Measurements from ENCODE around the gene BRAF. TPM values are rescaled to one million over a fixed set of nuclear protein-coding genes. Genes with fewer than 3 reads are reported as not detected.
"Not testable (repeated sequence)": the region's sequence is repeated elsewhere in the genome, so short reads cannot be mapped to it uniquely, and the experiment has no call there.

BRAF gene
- total RNA-seq, 1 experiment from 2014 or later: 18.4 TPM

GRCh38 chr7:140883378-140883777 is 41.4 kb downstream of the BRAF start:
- DNase-seq (ENCODE audit: extremely low read depth, low read depth): no peak

- DNase-seq (ENCODE audit: extremely low read depth, low read depth): not testable (repeated sequence)
Measured at GRCh38 chr7:140882834-140883233, 41.9 kb downstream of the BRAF start.

- no peak for DNase-seq (ENCODE audit: extremely low read depth, low read depth)
Measured at GRCh38 chr7:140881507-140882228, 43.1 kb downstream of the BRAF start.

DNA sequence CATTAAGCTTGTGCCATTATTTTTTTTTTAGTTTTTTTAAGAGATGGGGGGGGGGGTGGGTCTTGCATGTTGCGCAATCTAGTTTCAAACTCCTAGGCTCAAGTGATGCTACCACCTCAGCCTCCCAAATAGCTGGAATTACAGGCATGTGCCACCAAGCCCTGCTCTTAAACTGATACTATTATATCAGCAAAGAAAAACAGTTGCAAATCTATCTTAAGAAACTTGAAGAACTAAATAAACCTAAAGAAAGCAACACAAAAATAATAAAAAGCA is 47.5 kb downstream of the BRAF start:
- DNase-seq (ENCODE audit: extremely low read depth, low read depth): no peak

DNA sequence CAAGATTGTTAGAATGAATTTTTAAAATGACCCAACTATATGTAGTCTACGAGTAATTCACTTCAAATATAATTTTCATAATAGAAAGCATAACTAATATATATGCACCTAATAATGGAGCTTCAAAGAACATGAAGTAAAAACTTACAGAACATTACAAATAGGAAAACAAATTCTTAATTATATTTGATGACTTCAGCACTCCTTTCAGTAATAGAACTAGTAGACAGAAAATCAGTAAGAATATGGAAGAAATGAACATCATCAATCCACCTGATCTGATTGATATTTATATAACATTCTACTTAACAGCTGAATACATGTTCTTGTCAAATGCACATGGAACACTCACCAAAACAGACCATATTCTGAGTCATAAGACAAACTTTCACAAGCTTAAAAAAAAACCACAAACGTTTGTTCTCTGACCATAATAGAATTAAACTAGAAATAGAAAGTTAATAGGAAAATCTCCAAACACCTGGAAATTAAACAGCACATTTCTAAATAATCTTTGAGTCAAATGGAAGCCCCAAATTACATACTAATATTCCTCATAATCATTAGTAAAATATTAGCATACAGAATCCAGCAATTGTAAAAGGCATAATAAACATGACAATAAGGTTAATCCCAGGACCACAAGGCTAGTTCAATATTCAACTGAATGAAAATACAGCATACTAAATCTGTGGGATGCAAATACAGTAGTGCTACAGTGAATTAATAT is 48.0 kb downstream of the BRAF start:
- no peak for DNase-seq (ENCODE audit: extremely low read depth, low read depth)

DNA sequence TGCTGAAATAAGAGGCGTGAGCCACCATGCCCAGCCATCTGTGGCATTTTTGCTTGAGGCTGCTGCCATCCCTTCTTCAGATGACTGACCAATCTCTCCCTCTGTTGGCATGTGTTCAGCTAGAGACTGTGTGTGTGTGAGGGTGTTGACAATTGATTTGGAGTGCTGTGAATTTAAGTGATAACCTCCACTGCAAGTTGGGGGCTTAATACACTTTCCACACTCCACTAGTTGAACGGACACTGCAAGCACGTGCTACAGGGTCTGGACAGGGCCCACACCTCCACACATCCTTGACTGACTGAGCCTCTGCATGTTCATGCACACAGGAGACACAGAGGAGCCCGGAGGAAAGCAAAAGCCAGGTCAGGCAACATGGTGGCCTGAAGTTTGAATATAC is 51.3 kb downstream of the BRAF start:
- no peak for DNase-seq (ENCODE audit: extremely low read depth, low read depth)

DNA sequence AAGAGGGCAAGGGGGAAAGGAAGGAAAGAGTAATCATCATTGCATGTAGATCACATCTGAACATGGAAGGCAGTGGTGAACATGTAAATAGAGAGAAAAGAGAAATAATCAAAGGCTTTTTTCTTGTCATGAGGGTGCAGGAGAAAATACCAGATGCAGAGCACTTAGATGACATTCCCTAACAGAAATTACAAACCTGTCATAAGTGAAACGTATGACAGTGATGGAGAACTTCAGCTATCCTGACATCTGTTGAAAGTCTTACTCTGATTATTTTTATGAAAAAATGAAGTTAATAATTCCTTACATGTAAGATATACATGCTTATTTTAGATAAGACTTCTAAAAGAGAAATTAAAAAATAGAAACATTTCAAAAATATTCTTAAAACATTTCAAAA is 54.7 kb downstream of the BRAF start:
- no peak for DNase-seq (ENCODE audit: extremely low read depth, low read depth)

DNA sequence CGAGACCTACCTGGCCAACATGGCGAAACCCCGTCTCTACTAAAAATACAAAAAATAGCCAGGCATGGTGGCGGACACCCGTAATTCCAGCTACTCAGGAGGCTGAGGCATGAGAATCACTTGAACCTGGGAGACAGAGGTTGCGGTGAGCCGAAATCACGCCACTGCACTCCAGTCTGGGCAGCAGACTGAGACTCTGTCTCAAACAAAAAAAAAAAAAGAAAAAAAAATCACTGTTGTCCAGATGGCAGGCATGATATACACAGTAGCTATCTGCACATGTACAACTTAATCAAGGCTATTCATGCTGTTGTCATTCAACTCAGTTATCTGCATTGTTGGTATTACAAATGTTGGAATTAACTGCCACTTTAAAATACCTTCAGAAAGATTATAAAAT is 55.3 kb downstream of the BRAF start:
- DNase-seq (ENCODE audit: extremely low read depth, low read depth): no peak

DNA sequence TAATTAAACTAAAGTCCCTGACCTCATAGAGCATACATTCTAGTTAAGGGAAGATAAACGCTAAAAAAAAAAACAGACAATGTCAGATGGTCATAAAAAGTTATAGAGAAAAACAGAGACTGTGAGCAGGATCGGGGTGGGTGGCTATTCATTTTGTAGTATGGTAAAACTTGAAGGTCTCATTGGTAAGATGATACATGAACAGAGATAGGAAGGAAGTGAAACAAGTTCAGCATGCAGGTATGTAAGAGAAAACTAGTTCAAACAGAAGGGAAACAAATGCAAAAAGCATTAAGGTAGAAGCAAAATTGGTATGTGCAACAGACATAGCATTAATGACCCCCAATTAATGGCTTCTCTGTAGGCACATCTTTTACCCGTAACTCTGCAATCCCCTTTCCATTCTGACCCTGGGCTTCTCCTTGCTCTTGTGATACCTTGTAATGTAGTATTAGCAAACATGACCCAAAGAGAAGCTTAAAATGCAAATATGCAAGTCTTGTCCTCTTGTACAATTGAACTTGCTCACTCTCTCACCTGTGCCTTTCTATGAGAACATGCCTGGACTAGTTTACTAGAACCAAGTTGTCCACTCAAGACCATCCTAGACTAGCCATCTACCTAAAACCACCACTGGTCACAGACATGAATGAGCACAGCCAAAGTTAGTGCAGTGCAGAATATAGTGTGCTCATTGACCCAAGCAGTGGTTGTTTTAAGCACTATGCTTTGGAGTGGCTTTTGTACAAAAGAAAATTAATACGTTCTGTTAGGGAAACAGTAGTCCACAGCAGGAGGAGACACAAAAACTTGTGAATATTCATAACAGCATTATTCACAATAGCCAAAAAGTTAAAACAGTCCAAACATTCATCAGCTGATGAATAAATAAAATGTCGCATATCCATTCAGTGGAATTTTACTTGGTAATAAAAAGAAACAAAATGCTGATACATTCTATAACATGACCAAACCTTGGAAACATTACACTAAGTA is 57.0 kb downstream of the BRAF start:
- DNase-seq (ENCODE audit: extremely low read depth, low read depth): no peak

GRCh38 chr7:140866926-140867325 is 57.8 kb downstream of the BRAF start:
- DNase-seq (ENCODE audit: extremely low read depth, low read depth): no peak

DNA sequence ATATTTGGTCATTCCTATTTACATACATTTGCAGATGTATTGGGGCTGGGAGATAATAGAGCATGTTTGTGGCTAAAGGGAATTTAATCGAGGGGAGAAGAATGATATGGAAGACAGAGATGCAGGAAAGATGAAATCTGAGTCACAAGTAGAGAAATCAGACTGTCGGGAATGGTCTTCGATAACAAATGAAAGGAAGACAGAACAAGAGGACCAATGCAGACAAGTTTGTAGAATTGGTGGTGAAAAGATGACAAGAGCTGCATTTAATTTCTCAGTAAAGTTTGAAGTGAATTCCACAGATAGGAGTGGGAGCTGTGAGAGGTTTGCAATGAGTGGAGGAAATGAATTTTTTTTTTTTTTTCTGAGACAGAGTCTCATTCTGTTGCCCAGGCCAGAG is 60.0 kb downstream of the BRAF start:
- no peak for DNase-seq (ENCODE audit: extremely low read depth, low read depth)

DNA sequence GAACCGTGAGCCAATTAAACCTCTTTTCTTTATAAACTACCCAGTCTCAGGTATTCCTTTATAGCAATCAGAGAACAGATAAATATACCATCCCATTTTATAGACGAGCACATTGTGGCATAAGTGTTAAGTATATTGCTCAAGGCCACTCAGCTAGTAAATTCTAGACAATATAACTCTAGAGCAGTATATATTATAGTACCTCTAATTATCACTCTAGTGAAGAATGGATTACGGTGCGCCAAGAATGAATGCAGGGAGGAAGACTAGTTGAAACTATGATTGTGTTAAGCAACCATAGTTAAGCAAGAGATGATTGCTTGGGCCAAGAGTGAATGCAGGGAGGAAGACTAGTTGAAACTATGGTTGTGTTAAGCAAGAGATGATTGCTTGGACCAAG is 60.9 kb downstream of the BRAF start:
- DNase-seq (ENCODE audit: extremely low read depth, low read depth): no peak

- no peak for DNase-seq (ENCODE audit: extremely low read depth, low read depth)
Measured at GRCh38 chr7:140863184-140863583, 61.5 kb downstream of the BRAF start.

DNA sequence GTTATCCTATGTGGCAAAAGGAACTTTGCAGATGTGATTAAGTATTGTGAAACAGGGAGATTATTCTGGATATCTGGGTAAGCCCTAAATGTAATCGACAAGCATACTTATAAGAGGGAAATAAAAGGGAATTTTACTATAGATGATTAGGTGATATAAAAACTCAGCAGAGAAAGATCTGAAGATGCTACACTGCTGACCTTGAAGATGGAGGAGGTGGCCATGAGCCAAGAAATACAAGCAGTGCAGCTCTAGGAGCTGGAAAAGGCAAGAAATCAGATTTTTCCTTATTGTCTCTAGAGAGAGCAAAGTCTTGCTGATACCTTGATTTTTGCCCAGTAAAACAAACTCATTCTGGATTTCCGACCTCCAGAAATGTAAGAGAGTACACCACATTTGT is 67.7 kb downstream of the BRAF start:
- no peak for DNase-seq (ENCODE audit: extremely low read depth, low read depth)

DNA sequence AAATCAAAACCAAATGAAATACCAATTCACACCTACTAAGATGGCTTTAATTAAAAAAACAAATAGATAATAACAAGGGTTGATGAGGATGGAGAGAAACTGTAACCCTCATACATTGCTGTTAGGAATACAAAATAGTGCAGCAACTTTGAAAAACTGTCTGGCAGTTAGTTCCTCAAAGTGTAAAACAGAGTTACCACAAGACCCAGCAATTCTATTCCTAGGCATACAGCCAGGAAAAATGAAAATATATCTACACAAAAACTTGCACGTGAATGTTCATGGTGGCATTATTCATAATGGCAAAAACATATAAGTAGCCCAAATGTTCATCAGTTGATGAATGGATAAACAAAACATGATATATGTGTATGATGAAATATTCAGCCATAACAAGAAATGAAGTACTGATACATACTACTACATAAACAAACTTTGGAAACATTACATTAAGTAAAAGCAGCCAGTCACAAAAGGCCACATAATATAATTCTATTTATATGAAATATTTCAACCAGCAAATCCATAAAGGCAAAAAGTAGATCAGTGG is 83.5 kb downstream of the BRAF start:
- DNase-seq (ENCODE audit: extremely low read depth, low read depth): peak; percentile 13

- no peak for DNase-seq (ENCODE audit: extremely low read depth, low read depth)
Measured at GRCh38 chr7:140831724-140832123, 93.0 kb downstream of the BRAF start.

GRCh38 chr7:140829720-140830119 is 95.0 kb downstream of the BRAF start:
- DNase-seq (ENCODE audit: extremely low read depth, low read depth): no peak

DNA sequence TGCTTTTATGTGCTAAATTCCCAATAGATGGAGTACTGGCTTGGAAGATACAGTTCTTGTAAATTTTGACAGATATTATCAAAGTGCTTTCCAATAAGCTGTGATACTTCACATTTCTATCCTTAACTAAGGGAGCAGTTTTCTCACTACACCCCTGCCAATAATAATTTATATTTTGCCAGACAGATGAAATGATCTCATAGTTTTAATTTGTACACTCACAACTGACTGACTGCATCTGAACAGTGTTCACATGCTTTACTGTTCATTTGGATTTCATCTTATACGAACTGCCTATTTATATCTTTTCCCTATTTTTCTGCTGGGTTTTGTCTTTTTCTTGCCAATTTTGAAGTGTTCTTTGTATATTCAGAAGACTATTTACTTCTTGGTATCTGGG is 96.0 kb downstream of the BRAF start:
- DNase-seq (ENCODE audit: extremely low read depth, low read depth): no peak

GRCh38 chr7:140817383-140817782 is 107.3 kb downstream of the BRAF start:
- DNase-seq (ENCODE audit: extremely low read depth, low read depth): not testable (repeated sequence)

- peak; percentile 76 for DNase-seq (ENCODE audit: extremely low read depth, low read depth)
Measured at GRCh38 chr7:140810830-140811556, 113.7 kb downstream of the BRAF start.

Measured in NCI-H460 (cell line).